Astrocyte of the spinal cord (primary cell): Measurements from ENCODE around the gene ZER1.

Source experiments
- DNase-seq: peaks from one replicate; pipeline ENCODE4 v3.0.0; 2011; ENCODE audit warnings: low read depth, low spot score
- H3K4me3 ChIP-seq: 2 replicates; pipeline ENCODE4 v1.5.1; 2011; ENCODE audit warnings: low read depth, mild to moderate bottlenecking, low read length, moderate library complexity
- in situ Hi-C: cut with HindIII; loops from 2 replicates; pipeline ENCODE4 v1.10.0; 2017; ENCODE audit warnings: low sequenced_read_pairs
- TF ChIP-seq, protein P1 (sequence below): IDR thresholded peaks from 2 replicates; pipeline ENCODE4 v1.5.1; 2012; ENCODE audit warnings: low read depth, mild to moderate bottlenecking, low read length, inconsistent platforms

ZER1 gene

DNA sequence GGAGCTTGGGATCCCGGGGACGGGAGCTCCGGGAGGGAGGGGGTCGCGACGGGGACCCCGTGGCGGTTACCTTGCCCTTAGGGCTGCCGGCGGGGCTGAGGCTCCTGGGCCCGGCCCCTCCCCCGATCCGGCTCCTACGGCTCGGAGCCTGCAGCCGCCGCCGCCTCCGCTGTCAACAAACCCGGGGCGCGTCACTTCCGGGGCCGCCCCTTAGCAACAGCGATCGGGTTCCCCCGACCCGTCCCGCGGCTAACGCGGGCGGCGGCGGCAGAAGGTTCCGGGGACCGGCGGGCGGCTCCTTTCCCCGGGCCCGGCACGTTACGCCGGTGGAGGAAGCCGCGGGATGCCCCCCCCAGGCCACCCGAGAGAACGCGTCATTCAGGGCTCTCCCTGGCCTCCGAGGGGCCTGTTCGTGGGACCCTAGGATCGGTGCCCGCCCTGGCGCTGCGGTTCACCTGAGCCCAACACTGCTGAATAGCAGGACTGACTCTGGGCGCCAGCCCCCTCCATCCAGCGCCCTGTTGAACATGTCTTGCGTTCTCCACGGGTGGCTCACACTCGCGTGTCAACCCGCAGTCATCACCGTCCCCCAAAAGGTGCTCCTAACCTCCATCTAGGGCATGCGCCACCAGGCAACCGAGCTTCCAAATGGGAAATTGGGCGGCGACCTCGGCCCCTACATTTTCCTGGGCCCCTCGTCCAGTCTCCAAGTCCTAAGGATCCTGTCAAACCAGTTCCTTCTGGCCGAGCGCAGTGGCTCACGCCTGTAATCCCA is at the start of gene ZER1:
Gene ZER1 (minus strand): TSS at position 183 of the 775 bp plus-strand sequence. CDS start 16,362 bp downstream, outside the sequence.
- H3K4me3 ChIP-seq = peak within 1 kb of the TSS; percentile 72
- in situ Hi-C loops = no loop called here
- peak; percentile 89 for DNase-seq
- TF ChIP-seq, protein P1, sequence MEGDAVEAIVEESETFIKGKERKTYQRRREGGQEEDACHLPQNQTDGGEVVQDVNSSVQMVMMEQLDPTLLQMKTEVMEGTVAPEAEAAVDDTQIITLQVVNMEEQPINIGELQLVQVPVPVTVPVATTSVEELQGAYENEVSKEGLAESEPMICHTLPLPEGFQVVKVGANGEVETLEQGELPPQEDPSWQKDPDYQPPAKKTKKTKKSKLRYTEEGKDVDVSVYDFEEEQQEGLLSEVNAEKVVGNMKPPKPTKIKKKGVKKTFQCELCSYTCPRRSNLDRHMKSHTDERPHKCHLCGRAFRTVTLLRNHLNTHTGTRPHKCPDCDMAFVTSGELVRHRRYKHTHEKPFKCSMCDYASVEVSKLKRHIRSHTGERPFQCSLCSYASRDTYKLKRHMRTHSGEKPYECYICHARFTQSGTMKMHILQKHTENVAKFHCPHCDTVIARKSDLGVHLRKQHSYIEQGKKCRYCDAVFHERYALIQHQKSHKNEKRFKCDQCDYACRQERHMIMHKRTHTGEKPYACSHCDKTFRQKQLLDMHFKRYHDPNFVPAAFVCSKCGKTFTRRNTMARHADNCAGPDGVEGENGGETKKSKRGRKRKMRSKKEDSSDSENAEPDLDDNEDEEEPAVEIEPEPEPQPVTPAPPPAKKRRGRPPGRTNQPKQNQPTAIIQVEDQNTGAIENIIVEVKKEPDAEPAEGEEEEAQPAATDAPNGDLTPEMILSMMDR = no peak

DNA sequence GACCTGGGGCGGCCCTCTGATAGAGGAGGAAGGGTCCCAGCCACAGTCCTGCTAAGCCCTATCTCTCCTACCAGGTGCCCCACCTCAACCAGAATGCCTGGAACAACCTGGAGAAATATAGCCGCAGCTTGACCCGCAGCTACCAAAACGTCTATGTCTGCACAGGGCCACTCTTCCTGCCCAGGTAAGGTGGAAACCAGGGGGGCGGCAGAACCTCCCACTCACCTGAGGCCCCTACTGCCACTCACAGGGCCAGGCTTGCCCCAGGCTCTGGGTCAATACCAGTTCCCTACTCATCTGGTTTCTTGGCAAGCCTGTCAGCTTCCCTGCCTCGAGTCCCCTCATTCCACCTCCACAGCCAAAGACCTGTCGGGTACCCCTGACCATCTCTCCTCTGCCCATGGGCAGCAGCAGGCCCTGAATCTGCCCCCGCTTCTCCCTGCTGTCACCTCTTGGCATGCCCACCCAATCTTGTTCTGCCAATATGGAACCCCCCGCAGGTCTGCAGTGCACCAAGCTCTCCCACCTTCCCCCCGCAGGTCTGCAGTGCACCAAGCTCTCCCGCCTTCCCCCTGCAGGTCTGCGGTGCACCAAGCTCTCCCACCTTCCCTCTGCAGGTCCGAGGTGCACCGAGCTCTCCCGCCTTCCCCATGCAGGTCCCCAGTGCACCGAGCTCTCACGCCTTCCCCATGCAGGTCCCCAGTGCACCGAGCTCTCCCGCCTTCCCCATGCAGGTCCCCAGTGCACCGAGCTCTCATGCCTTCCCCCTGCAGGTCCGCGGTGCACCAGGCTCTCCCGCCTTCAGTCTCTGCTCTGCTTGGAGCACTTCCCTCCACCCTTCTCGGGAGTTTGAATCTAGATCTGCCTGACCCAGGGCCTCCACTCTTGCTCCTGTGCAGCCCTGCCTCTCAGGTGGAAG is 49.2 kb upstream of the ZER1 start:
- TF ChIP-seq, protein P1 = no peak
- no peak for DNase-seq
- in situ Hi-C loops = no loop called here
- no peak overlapping the region for H3K4me3 ChIP-seq

DNA sequence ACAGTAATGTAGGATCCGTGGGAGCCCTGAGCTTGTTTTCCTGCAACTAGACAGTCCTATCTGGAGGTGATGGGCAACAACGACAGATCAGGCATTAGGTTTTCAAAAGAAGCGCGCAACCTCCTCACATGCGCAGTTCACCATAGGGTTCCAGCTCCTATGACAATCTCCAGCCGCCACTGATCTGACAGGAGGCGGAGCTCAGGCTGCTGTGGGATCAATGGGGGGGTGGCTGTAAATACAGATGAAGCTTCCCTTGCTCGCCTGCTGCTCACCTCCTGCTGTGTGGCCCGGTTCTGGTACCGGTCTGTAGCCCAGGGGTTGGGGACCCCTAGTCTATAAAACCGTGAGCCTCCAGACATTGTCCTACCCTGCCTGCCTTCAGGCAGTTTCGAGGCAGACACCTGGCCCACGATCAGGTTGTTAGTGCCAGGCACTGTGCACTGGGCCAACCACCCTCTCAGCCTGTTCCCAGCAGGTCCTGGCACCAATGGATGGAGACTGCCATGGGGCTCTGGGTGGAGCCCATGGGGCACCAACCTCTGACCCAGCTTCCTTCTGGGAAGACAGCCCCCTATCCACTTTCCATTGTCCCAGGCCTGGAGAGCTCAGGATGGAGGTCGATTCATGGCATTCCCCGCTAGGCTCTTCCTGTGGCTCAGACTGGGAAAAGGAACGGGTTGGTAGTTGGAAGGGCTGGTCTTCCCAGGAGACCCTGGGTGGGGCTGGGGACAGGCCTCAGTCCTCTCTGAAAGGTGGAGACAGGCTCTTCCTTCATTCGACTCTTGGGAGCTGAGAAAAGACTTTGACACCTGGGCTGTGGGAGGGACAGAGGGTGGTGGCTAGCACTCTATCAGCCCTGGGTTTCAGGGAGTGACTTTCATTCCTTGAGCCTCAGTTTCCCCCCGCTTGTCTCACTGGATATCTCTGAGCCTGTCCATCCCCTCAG is 48.3 kb upstream of the ZER1 start:
- H3K4me3 ChIP-seq = no peak overlapping the region
- DNase-seq = no peak
- in situ Hi-C loops = no loop called here
- TF ChIP-seq, protein P1 = no peak

DNA sequence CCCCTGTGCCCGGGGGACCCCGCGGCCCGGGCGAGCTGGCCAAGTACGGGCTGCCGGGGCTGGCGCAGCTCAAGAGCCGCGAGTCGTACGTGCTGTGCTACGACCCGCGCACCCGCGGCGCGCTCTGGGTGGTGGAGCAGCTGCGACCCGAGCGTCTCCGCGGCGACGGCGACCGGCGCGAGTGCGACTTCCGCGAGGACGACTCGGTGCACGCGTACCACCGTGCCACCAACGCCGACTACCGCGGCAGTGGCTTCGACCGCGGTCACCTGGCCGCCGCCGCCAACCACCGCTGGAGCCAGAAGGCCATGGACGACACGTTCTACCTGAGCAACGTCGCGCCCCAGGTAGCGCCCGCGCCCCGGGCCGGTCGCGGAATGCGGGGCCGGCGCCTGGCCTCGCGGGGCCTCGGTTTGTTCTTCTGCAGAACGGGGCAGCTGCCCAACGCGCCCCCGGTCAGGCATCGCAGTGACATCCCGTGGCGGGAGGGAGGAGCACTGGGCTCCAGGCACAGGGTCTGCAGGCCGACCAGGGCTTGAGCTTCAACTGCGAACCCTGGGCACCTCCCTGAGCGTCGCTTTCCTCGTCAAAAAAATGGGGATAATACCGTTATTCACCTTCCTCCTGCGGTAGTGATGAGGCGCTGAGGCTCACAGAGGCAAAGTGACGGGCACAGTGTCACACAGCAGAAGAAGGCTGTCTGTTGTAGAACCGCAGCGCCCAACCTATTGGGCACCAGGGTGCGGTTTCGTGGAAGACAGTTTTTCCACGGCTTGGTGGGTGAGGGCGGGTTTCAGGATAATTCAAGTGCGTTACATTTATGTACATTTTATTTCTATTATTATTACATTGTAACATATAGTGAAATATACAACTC is 47.4 kb upstream of the ZER1 start:
- TF ChIP-seq, protein P1 = no peak
- DNase-seq = no peak
- peak overlapping the region; percentile 63 for H3K4me3 ChIP-seq
- in situ Hi-C loops = no loop called here

DNA sequence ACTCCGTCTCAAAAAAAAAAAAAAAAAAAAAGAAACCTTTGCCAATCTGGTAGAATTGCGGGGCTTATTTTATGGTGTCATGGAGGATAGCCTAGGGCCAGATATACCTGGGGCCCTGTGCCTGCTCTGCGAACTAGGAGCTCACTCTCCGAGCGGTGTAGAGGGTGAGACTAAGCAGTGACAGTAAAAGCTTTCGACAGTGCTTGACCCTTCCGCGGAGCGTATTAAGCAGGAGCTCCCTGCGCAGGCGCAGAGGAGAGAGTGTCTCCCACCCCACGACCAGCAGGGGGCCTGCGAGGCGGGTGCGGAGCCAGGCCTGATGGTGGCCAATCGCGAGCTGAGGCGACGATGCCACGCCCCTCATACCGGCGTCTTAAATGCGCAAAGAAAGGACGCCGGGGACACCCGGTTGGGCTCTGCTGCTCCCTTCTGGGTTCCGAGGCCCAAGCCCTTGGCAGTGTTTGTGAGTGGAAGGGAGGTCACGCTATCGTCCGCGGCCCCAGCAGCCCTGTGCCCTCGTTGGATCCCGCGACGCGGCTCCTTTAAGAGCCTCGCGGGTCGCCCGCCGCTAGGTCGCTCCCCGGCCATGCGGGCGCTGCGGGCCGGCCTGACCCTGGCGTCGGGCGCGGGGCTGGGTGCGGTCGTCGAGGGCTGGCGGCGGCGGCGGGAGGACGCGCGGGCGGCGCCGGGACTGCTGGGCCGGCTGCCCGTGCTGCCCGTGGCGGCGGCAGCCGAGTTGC is 46.5 kb upstream of the ZER1 start, which contains the start of gene ENDOG:
Gene ENDOG (plus strand): TSS at position 402 of the 740 bp plus-strand sequence. CDS start 185 bp downstream, at position 587.
- peak within 1 kb of the TSS; percentile 63 for H3K4me3 ChIP-seq
- TF ChIP-seq, protein P1 = peak; percentile 90
- DNase-seq = peak; percentile 97
- in situ Hi-C loops = no loop called here
